ENCODE measurements around the gene TCHHL1.

Gene TCHHL1

GRCh38 chr1:152107031-152107983 is 18.4 kb upstream of the TCHHL1 start:
- no peak overlapping the region for H3K4me2 ChIP-seq
- no peak overlapping the region for H3K9ac ChIP-seq
- H3K4me1 ChIP-seq (ENCODE audit: low read depth, poor library complexity, severe bottlenecking), result peaks cover 9% of the 10 kb centered on the region
- no peaks in the 10 kb centered on the region for H3K36me3 ChIP-seq (ENCODE audit: insufficient read depth)
- no peak overlapping the region for H3K4me3 ChIP-seq (IDR thresholded peaks at IDR 0.05; ENCODE audit: insufficient read depth, low read depth, low read length)
- no peak for TF ChIP-seq CTCF (conservative IDR thresholded peaks at IDR 0.05; ENCODE audit: low read depth, low read length)
- H3K27me3 ChIP-seq (ENCODE audit: insufficient read depth, low read depth), result peaks cover 14% of the 10 kb centered on the region
- H3K79me2 ChIP-seq (ENCODE audit: insufficient read depth, low read depth), result no peaks in the 10 kb centered on the region
- H3K27ac ChIP-seq, result no peak overlapping the region
- no peak overlapping the region for H2AFZ ChIP-seq (ENCODE audit: low read depth)
- H4K20me1 ChIP-seq (ENCODE audit: insufficient read depth), result no peaks in the 10 kb centered on the region

GRCh38 chr1:152104854-152105253 is 16.0 kb upstream of the TCHHL1 start:
- Histone ChIP-seq H3K9ac (no peak overlapping the region), H3K27me3 (ENCODE audit: insufficient read depth, low read depth) (peaks cover 9% of the 10 kb centered on the region)
- no peak for TF ChIP-seq CTCF (conservative IDR thresholded peaks at IDR 0.05; ENCODE audit: low read depth, low read length)

GRCh38 chr1:152096931-152097330 is 8.1 kb upstream of the TCHHL1 start:
- no peak overlapping the region for H3K27ac ChIP-seq
- no peak overlapping the region for H3K4me3 ChIP-seq (IDR thresholded peaks at IDR 0.05; ENCODE audit: insufficient read depth, low read depth, low read length)
- H3K79me2 ChIP-seq (ENCODE audit: insufficient read depth, low read depth), result no peaks in the 10 kb centered on the region
- H3K36me3 ChIP-seq (ENCODE audit: insufficient read depth), result no peaks in the 10 kb centered on the region
- no peak overlapping the region for H3K9ac ChIP-seq
- TF ChIP-seq CTCF (conservative IDR thresholded peaks at IDR 0.05; ENCODE audit: low read depth, low read length), result no peak
- no peaks in the 10 kb centered on the region for H3K27me3 ChIP-seq (ENCODE audit: insufficient read depth, low read depth)
- no peaks in the 10 kb centered on the region for H4K20me1 ChIP-seq (ENCODE audit: insufficient read depth)
- H3K4me1 ChIP-seq (ENCODE audit: low read depth, poor library complexity, severe bottlenecking), result no peaks in the 10 kb centered on the region
- no peak overlapping the region for H3K4me2 ChIP-seq
- H2AFZ ChIP-seq (ENCODE audit: low read depth), result no peak overlapping the region

More at GRCh38 chr1:152104854-152105253, 16.0 kb upstream of the TCHHL1 start:
- Histone ChIP-seq H4K20me1 (ENCODE audit: insufficient read depth) (no peaks in the 10 kb centered on the region), H3K79me2 (ENCODE audit: insufficient read depth, low read depth) (no peaks in the 10 kb centered on the region), H3K36me3 (ENCODE audit: insufficient read depth) (no peaks in the 10 kb centered on the region), H3K4me1 (ENCODE audit: low read depth, poor library complexity, severe bottlenecking) (peaks cover 8% of the 10 kb centered on the region), H2AFZ (ENCODE audit: low read depth) (no peak overlapping the region), H3K4me2 (no peak overlapping the region), H3K4me3 (IDR thresholded peaks at IDR 0.05; ENCODE audit: insufficient read depth, low read depth, low read length) (no peak overlapping the region), H3K27ac (no peak overlapping the region)

- Histone ChIP-seq H3K4me3 (IDR thresholded peaks at IDR 0.05; ENCODE audit: insufficient read depth, low read depth, low read length) (no peak overlapping the region), H3K27me3 (ENCODE audit: insufficient read depth, low read depth) (no peaks in the 10 kb centered on the region)
These were observed 2.1 kb downstream of the TCHHL1 start for GRCh38 chr1:152086760-152087159.

More at GRCh38 chr1:152086760-152087159, 2.1 kb downstream of the TCHHL1 start:
- no peaks in the 10 kb centered on the region for H3K79me2 ChIP-seq (ENCODE audit: insufficient read depth, low read depth)
- no peak for TF ChIP-seq CTCF (conservative IDR thresholded peaks at IDR 0.05; ENCODE audit: low read depth, low read length)
- H3K4me2 ChIP-seq, result no peak overlapping the region
- no peak overlapping the region for H3K9ac ChIP-seq
- H3K4me1 ChIP-seq (ENCODE audit: low read depth, poor library complexity, severe bottlenecking), result no peaks in the 10 kb centered on the region
- H3K27ac ChIP-seq, result no peak overlapping the region
- no peaks in the 10 kb centered on the region for H3K36me3 ChIP-seq (ENCODE audit: insufficient read depth)
- no peaks in the 10 kb centered on the region for H4K20me1 ChIP-seq (ENCODE audit: insufficient read depth)
- H2AFZ ChIP-seq (ENCODE audit: low read depth), result no peak overlapping the region
